NCI-H82 treated with DMSO at 0.1 percent for 48 hours (cell line): ENCODE results near the gene PRAMEF12.
"Not testable (repeated sequence)": the region's sequence is repeated elsewhere in the genome, so short reads cannot be mapped to it uniquely, and the experiment has no call there.

Source experiments
- DNase-seq: peaks from one replicate; lab custom pipeline; 2025; ENCODE audit not compliant: unreplicated experiment; lab: John Stamatoyannopoulos, UW

PRAMEF12 gene

DNA sequence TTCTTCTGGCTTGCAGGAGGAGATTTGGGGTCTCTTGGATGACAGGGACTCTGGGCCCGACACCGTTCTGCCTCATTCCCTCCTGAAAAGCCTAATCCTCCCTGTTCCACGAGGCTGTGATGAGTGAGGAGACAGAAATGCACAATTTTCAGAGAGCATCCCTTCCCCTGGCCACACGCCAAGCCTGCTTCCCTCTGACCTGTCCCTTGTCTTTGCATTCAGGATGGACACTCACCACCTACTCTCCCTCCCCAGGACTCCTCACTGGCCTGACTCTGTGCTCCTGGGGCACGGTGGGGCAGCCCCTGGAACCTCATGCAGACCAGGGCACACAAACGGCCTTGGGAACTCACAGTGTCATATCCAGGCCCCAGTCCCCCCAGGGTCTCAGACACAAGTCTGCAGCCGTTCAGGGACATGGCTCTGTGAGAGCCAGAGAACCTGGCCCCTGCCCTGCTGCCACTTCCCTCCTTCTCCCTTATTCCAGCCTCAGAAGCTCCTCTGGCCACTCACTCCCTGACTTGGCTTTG lies 3.5 kb upstream of the PRAMEF12 start:
- DNase-seq, result no peak

DNA sequence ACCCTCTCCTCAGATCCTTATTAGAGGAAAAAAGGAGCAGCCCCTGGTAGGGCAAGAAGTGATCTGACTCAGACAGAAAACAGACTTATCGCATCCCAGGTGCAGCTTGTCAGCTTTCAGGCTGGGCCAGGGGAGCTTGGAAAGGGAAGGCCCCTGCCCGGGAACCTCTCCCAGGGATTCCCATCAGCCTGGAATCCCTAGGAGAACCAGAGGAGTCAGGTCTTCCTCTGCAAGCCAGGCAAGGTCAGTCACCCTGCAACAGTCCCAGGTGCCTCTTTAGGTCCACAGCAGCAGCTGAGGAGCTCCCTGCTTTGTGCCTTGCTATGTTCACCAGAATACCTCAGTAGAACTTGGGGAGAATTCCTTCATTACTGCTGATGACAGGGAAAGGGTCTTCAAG lies 2.9 kb upstream of the PRAMEF12 start:
- no peak for DNase-seq

DNA sequence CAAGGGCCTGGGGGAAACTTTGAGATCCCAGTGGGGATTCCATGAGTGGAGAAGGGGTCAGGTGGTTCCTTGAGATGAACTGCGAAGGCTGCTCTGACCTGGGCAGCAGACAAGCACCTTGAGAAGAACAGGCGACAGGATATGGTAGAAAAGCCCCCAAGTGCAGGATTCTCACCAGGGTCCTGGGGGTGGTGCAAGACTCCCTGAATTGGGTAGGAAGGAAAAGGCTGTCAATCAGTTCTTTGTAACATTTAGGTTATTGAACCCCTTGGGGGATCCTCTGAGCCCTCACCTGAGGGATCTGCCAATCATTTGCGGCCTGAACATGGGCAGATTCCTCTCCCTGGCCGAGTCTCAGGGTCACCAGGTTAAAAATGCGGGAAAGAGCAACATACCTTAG lies 2.4 kb upstream of the PRAMEF12 start:
- DNase-seq, result no peak

DNA sequence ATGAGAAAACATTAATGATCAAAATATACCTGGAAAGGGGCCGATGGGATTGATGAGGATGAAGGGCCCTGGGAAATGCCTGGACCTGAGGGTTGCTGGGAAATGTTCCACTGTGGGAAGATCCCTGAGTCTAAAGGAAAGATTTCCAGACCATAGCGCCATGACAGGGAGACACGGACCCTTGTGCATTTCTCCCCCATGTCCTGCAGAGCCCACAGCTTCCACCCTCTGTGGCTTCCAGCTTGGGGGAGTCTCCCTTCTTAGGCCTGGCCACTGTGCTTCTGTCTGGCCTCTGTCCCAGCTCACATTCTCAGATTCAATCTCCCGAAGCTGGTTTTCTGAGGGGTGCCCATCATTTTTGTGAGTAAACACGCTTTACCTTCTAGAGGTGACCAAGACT lies 1.0 kb upstream of the PRAMEF12 start:
- DNase-seq, result no peak

DNA sequence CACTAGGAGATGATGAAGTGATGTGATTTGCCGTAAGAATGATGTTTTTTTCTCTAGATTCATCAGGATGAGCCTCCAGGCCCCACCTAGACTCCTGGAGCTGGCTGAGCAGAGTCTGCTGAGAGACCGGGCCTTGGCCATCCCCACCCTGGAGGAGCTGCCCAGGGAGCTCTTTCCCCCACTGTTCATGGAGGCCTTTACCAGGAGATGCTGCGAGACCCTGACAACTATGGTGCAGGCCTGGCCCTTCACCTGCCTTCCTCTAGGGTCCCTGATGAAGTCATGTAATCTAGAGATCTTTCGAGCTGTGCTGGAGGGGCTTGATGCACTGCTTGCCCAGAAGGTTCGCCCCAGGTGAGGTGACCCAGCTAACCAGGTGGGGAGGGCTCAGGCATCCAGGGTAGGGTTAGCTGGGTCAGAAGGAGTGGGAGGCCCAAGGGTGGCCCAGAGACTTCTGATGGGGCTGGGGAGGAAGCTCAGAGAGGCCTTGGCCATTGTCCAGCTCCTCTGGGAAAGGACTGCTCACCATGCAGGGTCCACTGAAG lies 1.3 kb downstream of the PRAMEF12 start:
- no peak for DNase-seq

- DNase-seq, result no peak
Observed at GRCh38 chr1:12775443-12775842, 1.9 kb downstream of the PRAMEF12 start.

GRCh38 chr1:12776801-12777557 lies 3.4 kb downstream of the PRAMEF12 start:
- DNase-seq, result no peak

- no peak for DNase-seq
Observed at GRCh38 chr1:12778061-12778460, 4.5 kb downstream of the PRAMEF12 start.

GRCh38 chr1:12778907-12779306 lies 5.4 kb downstream of the PRAMEF12 start:
- DNase-seq, result no peak

DNA sequence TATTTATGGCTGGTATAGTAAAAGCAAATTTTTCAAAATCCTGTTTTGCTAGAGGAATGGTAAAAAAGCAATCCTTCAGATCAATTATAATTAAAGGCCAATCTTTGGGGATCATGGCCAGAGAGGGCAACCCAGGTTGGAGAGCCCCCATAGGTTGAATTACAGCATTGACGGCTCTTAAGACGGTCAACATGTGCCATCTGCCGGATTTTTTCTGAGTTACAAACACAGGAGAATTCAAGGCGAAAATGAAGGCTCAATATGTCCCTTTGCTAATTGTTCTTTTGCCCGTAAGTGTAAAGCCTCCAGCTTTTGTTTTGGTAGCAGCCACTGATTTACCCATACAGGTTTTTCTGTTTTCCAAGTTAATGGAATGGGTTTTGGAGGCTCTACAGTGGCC lies 8.0 kb downstream of the PRAMEF12 start:
- not testable (repeated sequence) for DNase-seq

- not testable (repeated sequence) for DNase-seq
Observed at GRCh38 chr1:12783783-12784182, 10.2 kb downstream of the PRAMEF12 start.

- not testable (repeated sequence) for DNase-seq
Observed at GRCh38 chr1:12784729-12785128, 11.2 kb downstream of the PRAMEF12 start.

DNA sequence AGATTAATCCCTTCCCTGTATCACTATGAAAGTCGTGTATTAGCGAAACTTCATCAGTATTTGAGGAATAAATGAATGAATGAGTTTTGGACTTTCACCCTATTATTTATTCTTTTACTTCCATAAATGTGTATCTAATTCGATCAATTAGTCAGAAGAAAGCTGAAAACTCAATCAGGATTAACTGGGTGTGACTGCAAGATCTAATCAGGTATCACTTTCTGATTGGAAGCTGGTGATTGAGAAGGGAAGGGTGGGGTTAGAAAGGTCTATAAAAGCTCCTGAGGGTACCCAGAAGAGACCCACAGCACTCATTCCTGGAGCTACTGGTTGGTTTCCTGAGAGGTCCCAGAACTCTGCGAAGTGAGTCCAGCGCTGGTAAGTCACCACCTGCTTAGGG lies 17.6 kb downstream of the PRAMEF12 start, which contains the start of gene PRAMEF1:
Gene PRAMEF1 (plus strand): TSS at position 301 of the 400 bp plus-strand sequence. CDS start 1,831 bp downstream, outside the sequence.
- DNase-seq, result not testable (repeated sequence)

DNA sequence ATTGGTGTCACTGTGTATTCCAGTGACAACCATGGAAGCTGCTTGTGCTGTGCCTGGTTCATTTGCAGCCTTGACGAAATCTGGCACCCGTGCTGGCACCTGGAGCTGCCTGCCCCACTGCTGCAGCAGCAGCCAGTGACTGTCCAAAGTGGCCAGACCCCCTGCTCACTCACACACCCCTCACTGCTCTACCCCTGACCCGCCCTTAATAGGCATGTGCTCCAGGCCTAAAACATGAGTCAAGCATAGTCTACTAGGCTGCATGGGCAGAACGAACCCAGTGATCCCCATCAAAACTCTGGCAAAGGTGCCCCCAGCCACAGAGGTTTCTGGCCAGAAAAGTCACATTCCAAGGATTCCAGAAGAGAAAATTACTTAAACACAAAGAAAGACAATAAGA lies 25.4 kb downstream of the PRAMEF12 start:
- DNase-seq, result no peak

GRCh38 chr1:12799730-12800129 lies 26.2 kb downstream of the PRAMEF12 start:
- DNase-seq, result no peak

DNA sequence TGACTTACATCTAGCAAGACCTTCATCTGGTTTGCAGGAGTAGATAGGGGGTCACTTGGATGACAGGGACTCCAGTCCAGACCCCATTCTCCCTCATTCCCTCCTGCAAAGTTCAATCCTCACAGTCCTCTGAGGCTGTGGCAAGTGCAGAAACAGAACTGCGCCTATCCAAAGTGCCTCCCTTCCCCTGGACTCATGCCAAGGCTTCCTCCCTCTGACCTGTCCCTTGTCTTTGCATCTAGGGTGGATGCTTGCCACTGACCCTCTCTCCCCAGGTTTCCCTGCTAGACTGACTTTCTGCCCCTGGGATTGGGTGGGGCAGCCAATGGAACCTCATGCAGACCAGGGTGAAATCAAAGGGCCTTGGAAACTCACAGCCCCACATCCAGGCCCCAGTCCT lies 36.4 kb downstream of the PRAMEF12 start:
- no peak for DNase-seq

- no peak for DNase-seq
Observed at GRCh38 chr1:12810691-12811408, 37.3 kb downstream of the PRAMEF12 start.

GRCh38 chr1:12811409-12811784 lies 37.9 kb downstream of the PRAMEF12 start:
- DNase-seq, result no peak

DNA sequence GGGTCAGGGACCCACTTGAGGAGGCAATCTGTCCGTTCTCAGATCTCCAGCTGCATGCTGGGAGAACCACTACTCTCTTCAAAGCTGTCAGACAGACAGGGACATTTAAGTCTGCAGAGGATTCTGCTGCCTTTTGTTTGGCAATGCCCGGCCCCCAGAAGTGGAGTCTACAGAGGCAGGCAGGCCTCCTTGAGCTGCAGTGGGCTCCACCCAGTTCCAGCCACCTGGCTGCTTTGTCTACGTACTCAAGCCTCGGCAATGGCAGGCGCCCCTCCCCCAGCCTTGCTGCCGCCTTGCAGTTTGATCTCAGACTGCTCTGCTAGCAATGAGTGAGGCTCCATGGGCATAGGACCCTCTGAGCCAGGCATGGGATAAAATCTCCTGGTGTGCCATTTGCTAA lies 45.5 kb downstream of the PRAMEF12 start:
- DNase-seq, result not testable (repeated sequence)
